22Rv1 (cell line): Measurements from ENCODE around the gene KCNH4.

Experiments
- CTCF ChIP-seq: fragments of 450-650 bp; IDR thresholded peaks from 2 replicates; pipeline ENCODE4 v1.5.1; 2017; ENCODE audit warnings: mild to moderate bottlenecking
- ZFX ChIP-seq: fragments of 450-650 bp; IDR thresholded peaks from 2 replicates; pipeline ENCODE4 v1.6.1; 2017; ENCODE audit warnings: antibody characterized with exemption, borderline replicate concordance

GRCh38 chr17:42200706-42201457, 19.9 kb upstream of the KCNH4 start:
- no peak for TF ChIP-seq CTCF
- no peak for TF ChIP-seq ZFX
